ENCODE results near the gene LGR4. TPM values are rescaled to one million over a fixed set of nuclear protein-coding genes. Genes with fewer than 3 reads are reported as not detected.

Gene LGR4
- total and polyA plus RNA-seq, 11 donors: 7.4 to 39.1 (median 28.3) TPM

DNA sequence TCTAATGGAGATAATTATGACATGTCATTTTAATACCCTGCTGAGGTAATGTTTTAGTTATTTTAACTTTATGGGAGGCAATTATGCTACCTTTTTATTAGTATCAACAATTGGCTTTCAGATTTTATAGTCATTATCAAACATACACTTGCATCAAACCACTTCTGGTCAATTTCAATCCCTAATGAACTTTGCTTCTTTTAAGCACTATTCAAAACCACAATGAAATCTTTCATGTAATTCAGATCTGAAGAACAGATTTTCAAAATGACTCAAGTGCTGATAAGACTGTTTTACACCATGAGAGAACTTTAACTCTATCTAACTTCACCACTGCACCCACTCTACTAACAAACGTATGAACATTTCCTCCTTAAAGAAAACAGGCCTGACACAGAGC, 83.7 kb downstream of the LGR4 start:
- no peak overlapping the region for H3K27ac ChIP-seq
- peaks cover 0 to 40% (median 6%) of the 10 kb centered on the region in 12 donors for H3K4me1 ChIP-seq
- H3K4me3 ChIP-seq: no peak overlapping the region
- H3K27me3 ChIP-seq: no peaks in the 10 kb centered on the region
- no peak for ATAC-seq
- intact Hi-C loops (cut with DNase I): loop anchor here in 2 of 10 donors (5.0 to 10.0 kb wide), 2 partner anchors 78 to 86 kb away; partner anchors contain the start of gene LGR4 (in 1 of the 2)
- no peak for DNase-seq
- 68 to 79% (median 73%) methylated on average over 1 of the region's 1 CpG for WGBS, 4 donors
- H3K36me3 ChIP-seq: peaks cover 0 to 15% (median 0%) of the 10 kb centered on the region in 9 donors
- no peaks in the 10 kb centered on the region for H3K9me3 ChIP-seq
- no peak for TF ChIP-seq CTCF (IDR thresholded peaks at IDR 0.05)
- no peak for TF ChIP-seq POLR2A (IDR thresholded peaks at IDR 0.05)

- no peak for TF ChIP-seq CTCF (IDR thresholded peaks at IDR 0.05)
- TF ChIP-seq POLR2A (IDR thresholded peaks at IDR 0.05): no peak
- ATAC-seq: no peak
- H3K9me3 ChIP-seq: no peaks in the 10 kb centered on the region
- no peak overlapping the region for H3K27ac ChIP-seq
- DNase-seq: no peak
- peaks cover 0 to 20% (median 0%) of the 10 kb centered on the region in 9 donors for H3K36me3 ChIP-seq
- no peaks in the 10 kb centered on the region for H3K27me3 ChIP-seq
- intact Hi-C loops (cut with DNase I): loop anchor here in 2 of 10 donors (5.0 to 10.0 kb wide), 2 partner anchors 79 to 87 kb away; partner anchors contain the start of gene LGR4 (in 1 of the 2)
- 20 to 65% (median 49%) methylated on average over 2 of the region's 2 CpGs for WGBS, 4 donors
- no peak overlapping the region for H3K4me3 ChIP-seq
- H3K4me1 ChIP-seq: peaks cover 0 to 37% (median 5%) of the 10 kb centered on the region in 12 donors
These were observed 84.6 kb downstream of the LGR4 start for GRCh38 chr11:27388001-27388400.

DNA sequence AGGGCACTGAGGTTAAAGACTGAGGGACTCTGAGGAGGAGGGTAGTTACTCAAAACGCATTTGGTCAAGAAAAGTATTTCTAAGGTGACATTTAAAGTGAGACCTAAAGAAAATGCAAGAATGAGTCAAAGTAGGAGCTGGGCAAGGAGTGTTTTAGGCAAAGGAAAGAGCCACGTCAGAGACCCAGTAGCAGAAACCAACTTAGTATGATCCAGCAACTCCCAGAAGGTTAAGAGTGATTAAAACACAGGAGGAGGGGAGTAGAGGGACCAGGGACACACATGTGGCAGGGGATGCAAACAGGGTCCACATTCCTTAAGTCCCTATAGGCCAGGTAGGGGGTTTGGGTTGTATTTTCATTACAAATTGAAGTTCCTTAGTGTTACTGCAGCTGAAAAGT, 85.2 kb downstream of the LGR4 start:
- Histone ChIP-seq H3K4me1 (peaks cover 0 to 30% (median 3%) of the 10 kb centered on the region in 12 donors), H3K27me3 (no peaks in the 10 kb centered on the region), H3K36me3 (peaks cover 0 to 24% (median 0%) of the 10 kb centered on the region in 9 donors), H3K4me3 (no peak overlapping the region), H3K27ac (no peak overlapping the region), H3K9me3 (no peaks in the 10 kb centered on the region)
- DNase-seq: no peak
- TF ChIP-seq POLR2A (IDR thresholded peaks at IDR 0.05) (no peak), CTCF (IDR thresholded peaks at IDR 0.05) (no peak)
- ATAC-seq: no peak
- WGBS, 4 donors: 43 to 62% (median 45%) methylated on average over 2 of the region's 2 CpGs
- intact Hi-C loops (cut with DNase I): loop anchor here in 2 of 10 donors (5.0 to 10.0 kb wide), 2 partner anchors 80 to 87 kb away; partner anchors contain the start of gene LGR4 (in 1 of the 2)

DNA sequence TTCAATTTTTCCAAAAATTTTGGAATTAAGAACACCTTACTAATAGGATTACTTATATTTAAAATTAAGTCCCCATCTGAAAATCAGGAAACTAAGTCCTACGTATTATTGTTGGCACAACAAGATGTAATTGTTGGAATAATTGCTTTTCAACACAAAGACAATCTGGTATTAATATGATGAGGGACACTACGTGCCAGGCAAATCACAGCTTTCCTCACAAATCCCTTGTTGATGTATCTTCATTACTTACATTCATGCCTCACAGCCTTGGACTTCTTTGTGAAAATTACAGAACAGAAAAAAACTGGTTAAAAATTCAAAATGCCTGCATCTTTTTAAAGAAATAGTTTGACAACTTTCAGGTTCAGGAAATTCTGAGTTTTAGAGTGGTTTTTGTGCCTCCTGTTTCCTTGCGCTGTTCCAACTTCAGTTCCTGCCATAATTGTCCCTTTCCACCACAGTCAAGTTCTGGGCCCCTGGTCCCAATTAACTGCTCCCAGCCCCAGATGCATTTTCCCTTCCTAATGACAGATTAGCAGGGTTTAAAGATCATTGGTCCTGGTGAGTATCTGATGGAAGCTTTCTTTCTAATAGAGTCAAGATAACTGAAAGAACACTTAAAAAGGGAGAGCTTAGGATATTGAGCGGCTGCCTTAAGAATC, 86.3 kb downstream of the LGR4 start:
- intact Hi-C loops (cut with DNase I): loop anchor here in 2 of 10 donors (5.0 to 10.0 kb wide), 2 partner anchors 81 to 88 kb away; partner anchors contain the start of gene LGR4 (in 1 of the 2)
- H3K27ac ChIP-seq: no peak overlapping the region
- 73 to 79% (median 76%) methylated on average over 4 of the region's 4 CpGs for WGBS, 4 donors
- ATAC-seq (no peak), DNase-seq (no peak)
- peaks cover 0 to 20% (median 0%) of the 10 kb centered on the region in 12 donors for H3K4me1 ChIP-seq
- H3K27me3 ChIP-seq: no peaks in the 10 kb centered on the region
- TF ChIP-seq CTCF (IDR thresholded peaks at IDR 0.05) (no peak), POLR2A (IDR thresholded peaks at IDR 0.05) (no peak)
- peaks cover 0 to 35% (median 0%) of the 10 kb centered on the region in 9 donors for H3K36me3 ChIP-seq
- H3K9me3 ChIP-seq: no peaks in the 10 kb centered on the region
- no peak overlapping the region for H3K4me3 ChIP-seq

All from heart left ventricle (tissue), 16 donors.